HEK293 (cell line): ENCODE results near the gene DGKZ.

Experiments used
- CTCF ChIA-PET: fragments of 350-600 bp; formaldehyde crosslinking; extraction: SDS; loops from one replicate; lab custom pipeline; 2021; ENCODE audit warnings: antibody characterized with exemption; lab: Yijun Ruan, JAX
- POLR2A ChIA-PET: fragments of 300-600 bp; formaldehyde crosslinking; extraction: SDS; loops from one replicate; lab custom pipeline; 2020; ENCODE audit warnings: antibody characterized with exemption, inconsistent platforms; lab: Yijun Ruan, JAX
- H3K27ac ChIP-seq: fragments of 200-500 bp; sonication (Bioruptor generic); 2 replicates; pipeline ENCODE4 v1.5.1; 2014; ENCODE audit warnings: low read depth, low read length, control low read depth, inconsistent platforms; ENCODE audit errors: extremely low read depth
- H3K36me3 ChIP-seq, 2 experiments: fragments of 200-500 bp in 1 of 2; sonication (Bioruptor generic) in 1 of 2; 1 replicate in 1 of 2; 2 replicates in 1 of 2; pipeline ENCODE4 v1.5.1; 2014 to 2017; ENCODE audit warnings: inconsistent platforms in 2 of 2, low read length in 2 of 2; ENCODE audit not compliant: control insufficient read depth in 2 of 2, insufficient read depth in 1 of 2
- H3K4me1 ChIP-seq: fragments of 200-500 bp; sonication (Bioruptor generic); 2 replicates; pipeline ENCODE4 v1.5.1; 2014; ENCODE audit warnings: mild to moderate bottlenecking, low read length, inconsistent platforms; ENCODE audit not compliant: control insufficient read depth, insufficient read depth
- H3K4me3 ChIP-seq: 2 replicates; pipeline ENCODE4 v1.5.1; 2011; ENCODE audit warnings: low read depth, mild to moderate bottlenecking, control low read depth, low read length, moderate library complexity
- H3K9me3 ChIP-seq: fragments of 200-500 bp; sonication (Bioruptor generic); 2 replicates; pipeline ENCODE4 v1.5.1; 2014; ENCODE audit warnings: low read depth, low read length, inconsistent platforms; ENCODE audit not compliant: control insufficient read depth, insufficient read depth
- BCL11B ChIP-seq: fragments of 450-650 bp; formaldehyde crosslinking; IDR thresholded peaks from 2 replicates; pipeline ENCODE4 v1.5.1; 2016; ENCODE audit warnings: low read depth, missing biosample characterization, missing genetic modification characterization
- GLIS1 ChIP-seq: fragments of 450-650 bp; formaldehyde crosslinking; IDR thresholded peaks from 2 replicates; pipeline ENCODE4 v1.5.1; 2016; ENCODE audit warnings: missing biosample characterization, missing genetic modification characterization
- KLF17 ChIP-seq: fragments of 450-650 bp; formaldehyde crosslinking; IDR thresholded peaks from 2 replicates; pipeline ENCODE4 v1.5.1; 2016; ENCODE audit warnings: missing biosample characterization, missing genetic modification characterization
- KLF9 ChIP-seq: fragments of 450-650 bp; formaldehyde crosslinking; IDR thresholded peaks from 2 replicates; pipeline ENCODE4 v1.5.1; 2016; ENCODE audit warnings: missing biosample characterization, missing genetic modification characterization, low read depth
- MZF1 ChIP-seq: fragments of 450-650 bp; formaldehyde crosslinking; IDR thresholded peaks from 2 replicates; pipeline ENCODE4 v1.5.1; 2017; ENCODE audit warnings: missing biosample characterization, missing genetic modification characterization, borderline replicate concordance
- PRDM1 ChIP-seq: fragments of 450-650 bp; formaldehyde crosslinking; IDR thresholded peaks from 2 replicates; pipeline ENCODE4; 2016; ENCODE audit warnings: missing biosample characterization, missing genetic modification characterization
- SCRT2 ChIP-seq: fragments of 450-650 bp; formaldehyde crosslinking; IDR thresholded peaks from 2 replicates; pipeline ENCODE4 v1.5.1; 2016; ENCODE audit warnings: missing biosample characterization, missing genetic modification characterization
- SP7 ChIP-seq: fragments of 450-650 bp; formaldehyde crosslinking; IDR thresholded peaks from 2 replicates; pipeline ENCODE4 v1.5.1; 2016; ENCODE audit warnings: missing biosample characterization, missing genetic modification characterization
- ZBTB1 ChIP-seq: fragments of 450-650 bp; formaldehyde crosslinking; IDR thresholded peaks from 2 replicates; pipeline ENCODE4 v1.5.1; 2016; ENCODE audit warnings: missing biosample characterization, missing genetic modification characterization
- ZIC2 ChIP-seq: fragments of 450-650 bp; formaldehyde crosslinking; IDR thresholded peaks from 2 replicates; pipeline ENCODE4 v1.5.1; 2016; ENCODE audit warnings: missing biosample characterization, missing genetic modification characterization
- ZNF211 ChIP-seq: fragments of 450-650 bp; formaldehyde crosslinking; IDR thresholded peaks from 2 replicates; pipeline ENCODE4 v1.5.1; 2016; ENCODE audit warnings: low read depth, missing biosample characterization, missing genetic modification characterization
- ZNF214 ChIP-seq: fragments of 450-650 bp; formaldehyde crosslinking; IDR thresholded peaks from 2 replicates; pipeline ENCODE4 v1.5.1; 2017; ENCODE audit warnings: missing biosample characterization, mild to moderate bottlenecking, missing genetic modification characterization, borderline replicate concordance
- ZNF223 ChIP-seq: fragments of 450-650 bp; formaldehyde crosslinking; IDR thresholded peaks from 2 replicates; pipeline ENCODE4 v1.5.1; 2016; ENCODE audit warnings: missing biosample characterization, missing genetic modification characterization
- ZNF362 ChIP-seq: fragments of 450-650 bp; formaldehyde crosslinking; IDR thresholded peaks from 2 replicates; pipeline ENCODE4 v1.5.1; 2016; ENCODE audit warnings: missing biosample characterization, missing genetic modification characterization
- ZNF514 ChIP-seq: fragments of 450-650 bp; formaldehyde crosslinking; IDR thresholded peaks from 2 replicates; pipeline ENCODE4 v1.5.1; 2016; ENCODE audit warnings: missing biosample characterization, missing genetic modification characterization
- ZNF530 ChIP-seq: fragments of 450-650 bp; formaldehyde crosslinking; IDR thresholded peaks from 2 replicates; pipeline ENCODE4 v1.5.1; 2016; ENCODE audit warnings: low read depth, missing biosample characterization, missing genetic modification characterization
- ZNF596 ChIP-seq: fragments of 450-650 bp; IDR thresholded peaks from 2 replicates; pipeline ENCODE4 v1.5.0; 2018; ENCODE audit warnings: missing biosample characterization, mild to moderate bottlenecking, missing genetic modification characterization, moderate library complexity
- ZNF600 ChIP-seq: fragments of 450-650 bp; formaldehyde crosslinking; IDR thresholded peaks from 2 replicates; pipeline ENCODE4 v1.5.1; 2016; ENCODE audit warnings: missing biosample characterization, missing genetic modification characterization
- ZNF610 ChIP-seq: fragments of 450-650 bp; formaldehyde crosslinking; IDR thresholded peaks from 2 replicates; pipeline ENCODE4 v1.5.1; 2016; ENCODE audit warnings: missing biosample characterization, missing genetic modification characterization, borderline replicate concordance
- ZNF791 ChIP-seq: fragments of 450-650 bp; formaldehyde crosslinking; IDR thresholded peaks from 2 replicates; pipeline ENCODE4 v1.5.1; 2016; ENCODE audit warnings: missing biosample characterization, missing genetic modification characterization
- TF ChIP-seq, protein P1 (sequence below): IDR thresholded peaks from 2 replicates; pipeline ENCODE4 v1.6.1; 2011; ENCODE audit warnings: mild to moderate bottlenecking, low read depth, low read length, borderline replicate concordance
- TF ChIP-seq, protein P2 (sequence below): fragments of 450-650 bp; formaldehyde crosslinking; IDR thresholded peaks from 2 replicates; pipeline ENCODE4 v1.5.1; 2016; ENCODE audit warnings: missing biosample characterization, missing genetic modification characterization

The DGKZ gene

GRCh38 chr11:46337626-46338345 lies 9.5 kb upstream of the DGKZ start:
- Histone ChIP-seq H3K9me3 (no peaks in the 10 kb centered on the region), H3K4me3 (no peak overlapping the region), H3K36me3 (no peaks in the 10 kb centered on the region), H3K4me1 (peaks cover 6% of the 10 kb centered on the region; the same call in 1 of the 2 replicates), H3K27ac (no peak overlapping the region)
- POLR2A ChIA-PET: no interaction called here
- TF ChIP-seq ZNF214 (tag by site-specific recombination) (no peak), PRDM1 (tag by site-specific recombination) (no peak), KLF9 (tag by site-specific recombination) (no peak), ZNF530 (no peak), ZNF610 (tag by site-specific recombination) (no peak), ZNF362 (no peak), MZF1 (no peak), ZNF223 (tag by site-specific recombination) (no peak), BCL11B (tag by site-specific recombination) (no peak), KLF17 (no peak), ZNF596 (tag by site-specific recombination) (no peak), ZNF600 (tag by site-specific recombination) (no peak), ZNF791 (tag by site-specific recombination) (no peak), ZNF514 (no peak)
- CTCF ChIA-PET: interaction anchor here (0.7 kb wide), 1 partner anchor 61 kb away, joined by 3 read pairs; no protein-coding TSS in a partner anchor

DNA sequence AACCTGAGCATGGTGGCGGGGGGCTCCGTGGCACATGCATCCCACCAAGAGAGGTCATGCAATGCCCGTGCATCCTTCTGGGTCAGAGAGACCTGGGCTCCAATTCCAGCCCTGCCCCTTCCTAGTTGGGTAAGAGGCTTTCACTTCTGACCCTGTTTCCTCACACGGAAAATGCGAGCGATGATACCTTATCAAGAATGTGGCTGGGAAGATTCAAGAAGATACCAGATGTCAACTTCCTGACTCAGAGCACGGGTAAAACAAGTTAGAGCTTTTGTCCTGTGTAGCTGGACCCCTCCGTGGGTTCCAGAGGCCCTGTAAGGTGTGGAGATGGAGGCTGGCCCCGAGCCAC lies 8.7 kb upstream of the DGKZ start:
- Histone ChIP-seq H3K27ac (peak overlapping the region; percentile 11; the same call in 1 of the 2 replicates), H3K4me1 (peaks cover 6% of the 10 kb centered on the region; the same call in 1 of the 2 replicates), H3K9me3 (no peaks in the 10 kb centered on the region), H3K36me3 (no peaks in the 10 kb centered on the region), H3K4me3 (no peak overlapping the region)
- ChIA-PET CTCF (interaction anchor here (0.7 to 1.0 kb wide), 3 partner anchors 9 to 152 kb away, joined by 3 to 5 read pairs (median 4); partner anchors contain the start of gene DGKZ), POLR2A (no interaction called here)
- TF ChIP-seq ZIC2 (tag by site-specific recombination) (no peak), ZNF362 (0 out of 2 replicates have a peak, but pooled peaks have one; percentile 2)

- Histone ChIP-seq H3K9me3 (no peaks in the 10 kb centered on the region), H3K27ac (peak overlapping the region; percentile 11; the same call in 1 of the 2 replicates), H3K4me1 (peaks cover 6% of the 10 kb centered on the region; the same call in 1 of the 2 replicates), H3K4me3 (no peak overlapping the region), H3K36me3 (no peaks in the 10 kb centered on the region)
- POLR2A ChIA-PET: no interaction called here
- CTCF ChIA-PET: interaction anchor here (0.7 to 1.5 kb wide), 7 partner anchors 8 to 537 kb away, joined by 3 to 5 read pairs (median 4); partner anchors contain the start of gene DGKZ
- TF ChIP-seq ZBTB1 (no peak), GLIS1 (peak; percentile 72), ZNF211 (tag by site-specific recombination) (no peak), ZIC2 (tag by site-specific recombination) (peak; percentile 91), SCRT2 (0 out of 2 replicates have a peak, but pooled peaks have one; percentile 13), SP7 (no peak)
- TF ChIP-seq, protein P1, sequence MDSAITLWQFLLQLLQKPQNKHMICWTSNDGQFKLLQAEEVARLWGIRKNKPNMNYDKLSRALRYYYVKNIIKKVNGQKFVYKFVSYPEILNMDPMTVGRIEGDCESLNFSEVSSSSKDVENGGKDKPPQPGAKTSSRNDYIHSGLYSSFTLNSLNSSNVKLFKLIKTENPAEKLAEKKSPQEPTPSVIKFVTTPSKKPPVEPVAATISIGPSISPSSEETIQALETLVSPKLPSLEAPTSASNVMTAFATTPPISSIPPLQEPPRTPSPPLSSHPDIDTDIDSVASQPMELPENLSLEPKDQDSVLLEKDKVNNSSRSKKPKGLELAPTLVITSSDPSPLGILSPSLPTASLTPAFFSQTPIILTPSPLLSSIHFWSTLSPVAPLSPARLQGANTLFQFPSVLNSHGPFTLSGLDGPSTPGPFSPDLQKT: no peak
- TF ChIP-seq, protein P2, sequence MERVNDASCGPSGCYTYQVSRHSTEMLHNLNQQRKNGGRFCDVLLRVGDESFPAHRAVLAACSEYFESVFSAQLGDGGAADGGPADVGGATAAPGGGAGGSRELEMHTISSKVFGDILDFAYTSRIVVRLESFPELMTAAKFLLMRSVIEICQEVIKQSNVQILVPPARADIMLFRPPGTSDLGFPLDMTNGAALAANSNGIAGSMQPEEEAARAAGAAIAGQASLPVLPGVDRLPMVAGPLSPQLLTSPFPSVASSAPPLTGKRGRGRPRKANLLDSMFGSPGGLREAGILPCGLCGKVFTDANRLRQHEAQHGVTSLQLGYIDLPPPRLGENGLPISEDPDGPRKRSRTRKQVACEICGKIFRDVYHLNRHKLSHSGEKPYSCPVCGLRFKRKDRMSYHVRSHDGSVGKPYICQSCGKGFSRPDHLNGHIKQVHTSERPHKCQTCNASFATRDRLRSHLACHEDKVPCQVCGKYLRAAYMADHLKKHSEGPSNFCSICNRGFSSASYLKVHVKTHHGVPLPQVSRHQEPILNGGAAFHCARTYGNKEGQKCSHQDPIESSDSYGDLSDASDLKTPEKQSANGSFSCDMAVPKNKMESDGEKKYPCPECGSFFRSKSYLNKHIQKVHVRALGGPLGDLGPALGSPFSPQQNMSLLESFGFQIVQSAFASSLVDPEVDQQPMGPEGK (tag by site-specific recombination): peak; percentile 56
These were observed 8.1 kb upstream of the DGKZ start for GRCh38 chr11:46338988-46339666.
